Measurements from ENCODE around the gene LRFN2. TPM values are rescaled to one million over a fixed set of nuclear protein-coding genes. Genes with fewer than 3 reads are reported as not detected.
A peak's percentile ranks its signal among the peaks of the same experiment; 100 is the strongest.

Gene LRFN2
- polyA plus RNA-seq, 3 donors, result 1.1 to 1.4 (median 1.3) TPM

- DNase-seq, result no peak
Observed at GRCh38 chr6:40520084-40520483, 67.1 kb downstream of the LRFN2 start.

- no peak for DNase-seq
Observed at GRCh38 chr6:40517654-40518053, 69.5 kb downstream of the LRFN2 start.

GRCh38 chr6:40516429-40516828 lies 70.7 kb downstream of the LRFN2 start:
- no peak for DNase-seq

- DNase-seq, result no peak
Observed at GRCh38 chr6:40512340-40512739, 74.8 kb downstream of the LRFN2 start.

GRCh38 chr6:40511884-40512283 lies 75.3 kb downstream of the LRFN2 start:
- DNase-seq, result no peak

GRCh38 chr6:40510442-40510841 lies 76.7 kb downstream of the LRFN2 start:
- no peak for DNase-seq

GRCh38 chr6:40509716-40510260 lies 77.4 kb downstream of the LRFN2 start:
- DNase-seq, result no peak

GRCh38 chr6:40509086-40509485 lies 78.1 kb downstream of the LRFN2 start:
- no peak for DNase-seq

- DNase-seq, result no peak
Observed at GRCh38 chr6:40506954-40507353, 80.2 kb downstream of the LRFN2 start.

GRCh38 chr6:40505191-40505810 lies 81.9 kb downstream of the LRFN2 start:
- DNase-seq, result no peak

- no peak for DNase-seq
Observed at GRCh38 chr6:40504274-40504673, 82.9 kb downstream of the LRFN2 start.

- DNase-seq, result no peak
Observed at GRCh38 chr6:40500227-40500626, 86.9 kb downstream of the LRFN2 start.

- no peak for DNase-seq
Observed at GRCh38 chr6:40499215-40499614, 87.9 kb downstream of the LRFN2 start.

- DNase-seq, result no peak
Observed at GRCh38 chr6:40498148-40498547, 89.0 kb downstream of the LRFN2 start.

GRCh38 chr6:40492187-40492586 lies 95.0 kb downstream of the LRFN2 start:
- DNase-seq, result no peak

GRCh38 chr6:40490508-40490907 lies 96.7 kb downstream of the LRFN2 start:
- DNase-seq, result no peak

- DNase-seq, result no peak
Observed at GRCh38 chr6:40489798-40490197, 97.4 kb downstream of the LRFN2 start.

GRCh38 chr6:40486576-40486975 lies 100.6 kb downstream of the LRFN2 start:
- DNase-seq, result no peak

GRCh38 chr6:40485795-40486194 lies 101.4 kb downstream of the LRFN2 start:
- DNase-seq, result no peak

GRCh38 chr6:40485300-40485699 lies 101.9 kb downstream of the LRFN2 start:
- peak; percentile 75 for DNase-seq

- no peak for DNase-seq
Observed at GRCh38 chr6:40484066-40484465, 103.1 kb downstream of the LRFN2 start.

- no peak for DNase-seq
Observed at GRCh38 chr6:40482532-40482931, 104.6 kb downstream of the LRFN2 start.

- DNase-seq, result no peak
Observed at GRCh38 chr6:40480678-40481077, 106.5 kb downstream of the LRFN2 start.

- no peak for DNase-seq
Observed at GRCh38 chr6:40479706-40480105, 107.5 kb downstream of the LRFN2 start.
